Measurements from ENCODE around the gene PTPN3. TPM values are rescaled to one million over a fixed set of nuclear protein-coding genes. Genes with fewer than 3 reads are reported as not detected.

PTPN3 gene
- total and polyA plus RNA-seq, 4 donors: 6.3 to 30.3 (median 23.5) TPM

DNA sequence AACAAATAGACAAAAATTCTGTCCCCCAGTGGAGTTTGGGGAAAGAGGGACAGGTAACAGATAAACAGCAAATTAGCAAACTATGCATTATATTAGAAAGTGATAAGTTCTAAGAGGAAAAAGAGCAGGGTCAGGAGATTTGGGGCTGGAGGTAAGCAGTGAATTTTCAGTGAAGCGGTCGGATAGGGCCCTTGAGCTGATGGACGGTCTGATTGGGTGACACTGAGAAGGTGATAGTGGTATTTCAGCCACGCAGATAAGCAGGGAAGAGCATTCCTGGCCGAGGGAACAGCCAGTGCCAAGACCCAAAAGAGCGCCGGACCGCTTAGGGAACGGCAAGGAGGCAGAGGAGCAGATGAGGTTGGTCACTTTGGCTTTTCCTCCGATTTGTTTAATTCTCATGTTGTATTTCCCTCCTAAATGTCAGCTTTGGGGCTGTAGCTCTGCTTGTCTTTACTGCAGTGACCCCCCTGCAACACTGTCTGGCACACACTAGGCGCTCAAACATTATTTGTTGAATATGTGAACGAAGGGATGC lies 1.1 kb upstream of the PTPN3 start:
- no peaks in the 10 kb centered on the region for H3K36me3 ChIP-seq (ENCODE audit: control insufficient read depth in 4 of 4, insufficient read depth in 3 of 4, low read depth in 1 of 4, low read length in 3 of 4)
- peak overlapping the region; percentile 43 to 57 for H3K9ac ChIP-seq (ENCODE audit: low read depth in 1 of 2, low read length in 2 of 2)
- H3K4me3 ChIP-seq (ENCODE audit: low read depth in 1 of 3, low read length in 3 of 3): peak overlapping the region in 2 of 3 donors; percentile 20 to 54
- no peaks in the 10 kb centered on the region for H3K27me3 ChIP-seq (ENCODE audit: control insufficient read depth in 4 of 4, insufficient read depth in 4 of 4, low read length in 3 of 4)
- 43% methylated on average over 12 of the region's 12 CpGs for WGBS
- H3K4me1 ChIP-seq (ENCODE audit: control insufficient read depth in 4 of 4, insufficient read depth in 4 of 4, low read length in 3 of 4): peaks cover 4 to 26% (median 9%) of the 10 kb centered on the region in 4 donors
- H3K9me3 ChIP-seq (ENCODE audit: control insufficient read depth in 4 of 4, low read length in 3 of 4): no peaks in the 10 kb centered on the region
- no peak for DNase-seq (ENCODE audit: low spot score)
- TF ChIP-seq, protein P1, sequence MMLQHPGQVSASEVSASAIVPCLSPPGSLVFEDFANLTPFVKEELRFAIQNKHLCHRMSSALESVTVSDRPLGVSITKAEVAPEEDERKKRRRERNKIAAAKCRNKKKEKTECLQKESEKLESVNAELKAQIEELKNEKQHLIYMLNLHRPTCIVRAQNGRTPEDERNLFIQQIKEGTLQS (IDR thresholded peaks at IDR 0.05): no peak
- TF ChIP-seq EGR1 (IDR thresholded peaks at IDR 0.05; ENCODE audit: low read depth in 2 of 2) (no peak), FOXA1 (IDR thresholded peaks at IDR 0.05) (no peak), NR2F2 (IDR thresholded peaks at IDR 0.05) (no peak), TAF1 (conservative IDR thresholded peaks at IDR 0.05) (no peak), YY1 (IDR thresholded peaks at IDR 0.05) (no peak), JUND (IDR thresholded peaks at IDR 0.05) (no peak), GABPA (IDR thresholded peaks at IDR 0.05 in 1 of 2, conservative IDR thresholded peaks at IDR 0.05 in 1 of 2) (no peak), HNF4A (conservative IDR thresholded peaks at IDR 0.05) (no peak), FOXA2 (IDR thresholded peaks at IDR 0.05) (no peak), HNF4G (IDR thresholded peaks at IDR 0.05) (no peak), RXRA (IDR thresholded peaks at IDR 0.05) (no peak), RAD21 (IDR thresholded peaks at IDR 0.05) (no peak), SP1 (IDR thresholded peaks at IDR 0.05) (no peak)
- TF ChIP-seq, protein P2, sequence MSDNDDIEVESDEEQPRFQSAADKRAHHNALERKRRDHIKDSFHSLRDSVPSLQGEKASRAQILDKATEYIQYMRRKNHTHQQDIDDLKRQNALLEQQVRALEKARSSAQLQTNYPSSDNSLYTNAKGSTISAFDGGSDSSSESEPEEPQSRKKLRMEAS (IDR thresholded peaks at IDR 0.05): no peak
- TF ChIP-seq, protein P3, sequence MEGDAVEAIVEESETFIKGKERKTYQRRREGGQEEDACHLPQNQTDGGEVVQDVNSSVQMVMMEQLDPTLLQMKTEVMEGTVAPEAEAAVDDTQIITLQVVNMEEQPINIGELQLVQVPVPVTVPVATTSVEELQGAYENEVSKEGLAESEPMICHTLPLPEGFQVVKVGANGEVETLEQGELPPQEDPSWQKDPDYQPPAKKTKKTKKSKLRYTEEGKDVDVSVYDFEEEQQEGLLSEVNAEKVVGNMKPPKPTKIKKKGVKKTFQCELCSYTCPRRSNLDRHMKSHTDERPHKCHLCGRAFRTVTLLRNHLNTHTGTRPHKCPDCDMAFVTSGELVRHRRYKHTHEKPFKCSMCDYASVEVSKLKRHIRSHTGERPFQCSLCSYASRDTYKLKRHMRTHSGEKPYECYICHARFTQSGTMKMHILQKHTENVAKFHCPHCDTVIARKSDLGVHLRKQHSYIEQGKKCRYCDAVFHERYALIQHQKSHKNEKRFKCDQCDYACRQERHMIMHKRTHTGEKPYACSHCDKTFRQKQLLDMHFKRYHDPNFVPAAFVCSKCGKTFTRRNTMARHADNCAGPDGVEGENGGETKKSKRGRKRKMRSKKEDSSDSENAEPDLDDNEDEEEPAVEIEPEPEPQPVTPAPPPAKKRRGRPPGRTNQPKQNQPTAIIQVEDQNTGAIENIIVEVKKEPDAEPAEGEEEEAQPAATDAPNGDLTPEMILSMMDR (IDR thresholded peaks at IDR 0.05; ENCODE audit: low read depth, low read length, missing input control): no peak
- TF ChIP-seq, protein P4, sequence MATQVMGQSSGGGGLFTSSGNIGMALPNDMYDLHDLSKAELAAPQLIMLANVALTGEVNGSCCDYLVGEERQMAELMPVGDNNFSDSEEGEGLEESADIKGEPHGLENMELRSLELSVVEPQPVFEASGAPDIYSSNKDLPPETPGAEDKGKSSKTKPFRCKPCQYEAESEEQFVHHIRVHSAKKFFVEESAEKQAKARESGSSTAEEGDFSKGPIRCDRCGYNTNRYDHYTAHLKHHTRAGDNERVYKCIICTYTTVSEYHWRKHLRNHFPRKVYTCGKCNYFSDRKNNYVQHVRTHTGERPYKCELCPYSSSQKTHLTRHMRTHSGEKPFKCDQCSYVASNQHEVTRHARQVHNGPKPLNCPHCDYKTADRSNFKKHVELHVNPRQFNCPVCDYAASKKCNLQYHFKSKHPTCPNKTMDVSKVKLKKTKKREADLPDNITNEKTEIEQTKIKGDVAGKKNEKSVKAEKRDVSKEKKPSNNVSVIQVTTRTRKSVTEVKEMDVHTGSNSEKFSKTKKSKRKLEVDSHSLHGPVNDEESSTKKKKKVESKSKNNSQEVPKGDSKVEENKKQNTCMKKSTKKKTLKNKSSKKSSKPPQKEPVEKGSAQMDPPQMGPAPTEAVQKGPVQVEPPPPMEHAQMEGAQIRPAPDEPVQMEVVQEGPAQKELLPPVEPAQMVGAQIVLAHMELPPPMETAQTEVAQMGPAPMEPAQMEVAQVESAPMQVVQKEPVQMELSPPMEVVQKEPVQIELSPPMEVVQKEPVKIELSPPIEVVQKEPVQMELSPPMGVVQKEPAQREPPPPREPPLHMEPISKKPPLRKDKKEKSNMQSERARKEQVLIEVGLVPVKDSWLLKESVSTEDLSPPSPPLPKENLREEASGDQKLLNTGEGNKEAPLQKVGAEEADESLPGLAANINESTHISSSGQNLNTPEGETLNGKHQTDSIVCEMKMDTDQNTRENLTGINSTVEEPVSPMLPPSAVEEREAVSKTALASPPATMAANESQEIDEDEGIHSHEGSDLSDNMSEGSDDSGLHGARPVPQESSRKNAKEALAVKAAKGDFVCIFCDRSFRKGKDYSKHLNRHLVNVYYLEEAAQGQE (IDR thresholded peaks at IDR 0.05): no peak
- TF ChIP-seq, protein P5, sequence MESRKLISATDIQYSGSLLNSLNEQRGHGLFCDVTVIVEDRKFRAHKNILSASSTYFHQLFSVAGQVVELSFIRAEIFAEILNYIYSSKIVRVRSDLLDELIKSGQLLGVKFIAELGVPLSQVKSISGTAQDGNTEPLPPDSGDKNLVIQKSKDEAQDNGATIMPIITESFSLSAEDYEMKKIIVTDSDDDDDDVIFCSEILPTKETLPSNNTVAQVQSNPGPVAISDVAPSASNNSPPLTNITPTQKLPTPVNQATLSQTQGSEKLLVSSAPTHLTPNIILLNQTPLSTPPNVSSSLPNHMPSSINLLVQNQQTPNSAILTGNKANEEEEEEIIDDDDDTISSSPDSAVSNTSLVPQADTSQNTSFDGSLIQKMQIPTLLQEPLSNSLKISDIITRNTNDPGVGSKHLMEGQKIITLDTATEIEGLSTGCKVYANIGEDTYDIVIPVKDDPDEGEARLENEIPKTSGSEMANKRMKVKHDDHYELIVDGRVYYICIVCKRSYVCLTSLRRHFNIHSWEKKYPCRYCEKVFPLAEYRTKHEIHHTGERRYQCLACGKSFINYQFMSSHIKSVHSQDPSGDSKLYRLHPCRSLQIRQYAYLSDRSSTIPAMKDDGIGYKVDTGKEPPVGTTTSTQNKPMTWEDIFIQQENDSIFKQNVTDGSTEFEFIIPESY (IDR thresholded peaks at IDR 0.05): no peak
- peak overlapping the region; percentile 25 to 59 for H3K27ac ChIP-seq (ENCODE audit: low read depth in 1 of 2, low read length in 2 of 2)
